HFF-Myc (cell line): ENCODE measurements around the gene CHST3.
"Not testable (repeated sequence)": the region's sequence is repeated elsewhere in the genome, so short reads cannot be mapped to it uniquely, and the experiment has no call there.

Experiments used
- DNase-seq: peaks from one replicate; pipeline ENCODE4 v3.0.0-alpha.2; 2011; ENCODE audit warnings: low read depth; ENCODE audit errors: extremely low read depth
- H3K4me3 ChIP-seq: replicated peaks from 2 replicates; pipeline ENCODE4 v1.5.1; 2011; ENCODE audit warnings: low read depth, mild to moderate bottlenecking, control low read depth, low read length
- TF ChIP-seq, protein P1 (sequence below): IDR thresholded peaks from 2 replicates; pipeline ENCODE4 v1.5.1; 2012; ENCODE audit warnings: mild to moderate bottlenecking, low read depth, low read length, control low read depth; ENCODE audit errors: missing control alignments

Gene CHST3, protein sequence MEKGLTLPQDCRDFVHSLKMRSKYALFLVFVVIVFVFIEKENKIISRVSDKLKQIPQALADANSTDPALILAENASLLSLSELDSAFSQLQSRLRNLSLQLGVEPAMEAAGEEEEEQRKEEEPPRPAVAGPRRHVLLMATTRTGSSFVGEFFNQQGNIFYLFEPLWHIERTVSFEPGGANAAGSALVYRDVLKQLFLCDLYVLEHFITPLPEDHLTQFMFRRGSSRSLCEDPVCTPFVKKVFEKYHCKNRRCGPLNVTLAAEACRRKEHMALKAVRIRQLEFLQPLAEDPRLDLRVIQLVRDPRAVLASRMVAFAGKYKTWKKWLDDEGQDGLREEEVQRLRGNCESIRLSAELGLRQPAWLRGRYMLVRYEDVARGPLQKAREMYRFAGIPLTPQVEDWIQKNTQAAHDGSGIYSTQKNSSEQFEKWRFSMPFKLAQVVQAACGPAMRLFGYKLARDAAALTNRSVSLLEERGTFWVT

DNA sequence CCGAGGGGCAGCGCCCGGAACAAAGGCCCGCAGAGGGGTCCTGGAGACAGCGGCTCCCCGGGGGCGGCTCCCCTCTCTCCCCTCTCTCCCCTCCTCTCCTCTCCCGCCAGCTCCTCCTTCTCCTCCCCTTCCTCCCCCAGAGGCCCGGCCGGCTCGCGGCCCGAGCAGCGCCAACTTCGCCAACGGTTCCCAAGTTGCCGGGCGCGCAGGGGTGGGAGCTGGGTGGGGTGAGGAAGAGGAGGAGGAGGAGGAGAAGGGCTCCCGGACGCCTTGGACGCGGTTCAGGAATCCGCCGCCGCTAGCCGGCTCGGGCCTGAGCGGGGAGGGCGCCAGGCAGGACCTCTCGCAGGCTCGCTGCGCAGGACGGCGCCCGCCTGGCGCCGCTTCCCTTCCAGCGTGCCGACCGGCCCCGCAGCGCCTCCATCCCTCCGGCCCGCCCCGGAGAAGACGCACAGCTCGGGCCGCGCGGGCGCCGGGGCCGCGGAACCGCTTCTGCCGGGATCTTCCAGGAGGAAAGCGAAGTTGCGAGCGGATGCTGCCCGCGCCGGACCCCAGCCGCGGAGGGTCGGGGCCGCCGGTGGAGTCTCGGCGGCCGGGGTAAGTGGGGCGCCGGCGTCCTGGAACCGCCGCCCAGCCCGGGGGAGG lies at the start of gene CHST3:
CHST3 (plus strand) TSS at position 298 of the 645 bp plus-strand sequence. CDS start 41,448 bp downstream, outside the sequence.
- TF ChIP-seq, protein P1, sequence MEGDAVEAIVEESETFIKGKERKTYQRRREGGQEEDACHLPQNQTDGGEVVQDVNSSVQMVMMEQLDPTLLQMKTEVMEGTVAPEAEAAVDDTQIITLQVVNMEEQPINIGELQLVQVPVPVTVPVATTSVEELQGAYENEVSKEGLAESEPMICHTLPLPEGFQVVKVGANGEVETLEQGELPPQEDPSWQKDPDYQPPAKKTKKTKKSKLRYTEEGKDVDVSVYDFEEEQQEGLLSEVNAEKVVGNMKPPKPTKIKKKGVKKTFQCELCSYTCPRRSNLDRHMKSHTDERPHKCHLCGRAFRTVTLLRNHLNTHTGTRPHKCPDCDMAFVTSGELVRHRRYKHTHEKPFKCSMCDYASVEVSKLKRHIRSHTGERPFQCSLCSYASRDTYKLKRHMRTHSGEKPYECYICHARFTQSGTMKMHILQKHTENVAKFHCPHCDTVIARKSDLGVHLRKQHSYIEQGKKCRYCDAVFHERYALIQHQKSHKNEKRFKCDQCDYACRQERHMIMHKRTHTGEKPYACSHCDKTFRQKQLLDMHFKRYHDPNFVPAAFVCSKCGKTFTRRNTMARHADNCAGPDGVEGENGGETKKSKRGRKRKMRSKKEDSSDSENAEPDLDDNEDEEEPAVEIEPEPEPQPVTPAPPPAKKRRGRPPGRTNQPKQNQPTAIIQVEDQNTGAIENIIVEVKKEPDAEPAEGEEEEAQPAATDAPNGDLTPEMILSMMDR, result no peak
- no peak for DNase-seq
- H3K4me3 ChIP-seq, result peak within 1 kb of the TSS; percentile 89

DNA sequence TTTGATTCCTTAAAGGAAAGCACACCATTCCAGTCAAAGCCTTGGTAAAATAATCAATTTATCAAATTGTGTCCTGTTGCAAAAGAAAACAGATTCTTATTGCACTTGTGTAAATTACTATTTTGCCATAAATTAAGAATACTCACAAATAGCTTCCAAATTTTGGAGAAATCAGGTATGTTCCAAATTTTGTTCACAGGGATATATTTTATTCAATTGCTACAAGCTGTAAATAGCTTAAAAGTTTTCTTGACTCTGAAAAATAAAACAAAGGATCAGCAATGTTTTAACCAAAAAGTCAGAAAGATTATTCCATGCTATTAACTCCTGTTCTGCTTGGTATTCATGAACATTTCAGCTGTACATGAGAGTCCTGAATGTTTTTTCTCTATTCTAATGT lies 47.4 kb upstream of the CHST3 start:
- TF ChIP-seq, protein P1, result no peak
- no peak overlapping the region for H3K4me3 ChIP-seq
- no peak for DNase-seq

DNA sequence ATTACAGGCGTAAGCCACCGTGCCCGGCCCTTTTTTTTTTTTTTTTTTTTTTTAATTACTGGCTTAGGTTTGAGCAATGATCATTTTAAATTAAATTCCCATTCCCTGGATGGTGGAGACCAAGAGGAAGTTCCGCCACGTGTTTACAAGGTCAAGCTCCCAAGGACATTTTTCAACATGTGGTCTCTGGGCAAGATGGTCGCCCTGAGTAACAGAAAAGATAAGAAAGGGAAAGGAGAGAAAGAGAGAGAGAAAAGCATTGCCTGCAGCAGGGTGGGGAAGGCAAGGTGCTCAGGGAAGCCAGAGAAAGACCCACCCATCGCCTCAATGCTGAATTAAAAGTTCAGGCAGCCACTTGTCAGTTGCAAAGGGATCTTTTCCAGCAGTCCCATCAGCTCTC lies 45.2 kb upstream of the CHST3 start:
- no peak for DNase-seq
- H3K4me3 ChIP-seq, result no peak overlapping the region
- TF ChIP-seq, protein P1, result no peak

DNA sequence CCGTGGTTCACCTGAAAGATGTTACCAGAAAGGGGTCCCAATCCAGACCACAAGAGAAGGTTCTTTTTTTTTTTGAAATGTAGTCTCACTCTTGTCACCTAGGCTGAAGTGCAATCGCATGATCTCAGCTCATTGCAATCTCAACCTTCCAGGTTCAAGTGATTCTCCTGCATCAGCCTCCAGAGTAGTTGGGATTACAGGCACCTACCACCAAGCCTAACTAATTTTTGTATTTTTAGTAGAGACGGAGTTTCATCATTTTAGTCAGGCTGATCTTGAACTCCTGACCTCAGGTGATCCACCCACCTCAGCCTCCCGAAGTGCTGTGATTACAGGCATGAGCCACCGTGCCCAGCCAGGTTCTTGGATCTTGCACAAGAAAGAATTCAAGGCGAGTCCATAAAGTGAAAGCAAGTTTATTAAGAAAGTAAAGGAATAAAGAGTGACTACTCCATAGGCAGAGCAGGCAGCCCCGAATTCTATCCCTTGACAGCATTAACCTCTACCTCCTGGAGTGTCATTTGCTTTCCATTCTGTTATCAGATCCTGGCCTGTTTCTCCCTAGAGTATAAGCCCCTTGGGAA lies 44.1 kb upstream of the CHST3 start:
- not testable (repeated sequence) for DNase-seq, H3K4me3 ChIP-seq

DNA sequence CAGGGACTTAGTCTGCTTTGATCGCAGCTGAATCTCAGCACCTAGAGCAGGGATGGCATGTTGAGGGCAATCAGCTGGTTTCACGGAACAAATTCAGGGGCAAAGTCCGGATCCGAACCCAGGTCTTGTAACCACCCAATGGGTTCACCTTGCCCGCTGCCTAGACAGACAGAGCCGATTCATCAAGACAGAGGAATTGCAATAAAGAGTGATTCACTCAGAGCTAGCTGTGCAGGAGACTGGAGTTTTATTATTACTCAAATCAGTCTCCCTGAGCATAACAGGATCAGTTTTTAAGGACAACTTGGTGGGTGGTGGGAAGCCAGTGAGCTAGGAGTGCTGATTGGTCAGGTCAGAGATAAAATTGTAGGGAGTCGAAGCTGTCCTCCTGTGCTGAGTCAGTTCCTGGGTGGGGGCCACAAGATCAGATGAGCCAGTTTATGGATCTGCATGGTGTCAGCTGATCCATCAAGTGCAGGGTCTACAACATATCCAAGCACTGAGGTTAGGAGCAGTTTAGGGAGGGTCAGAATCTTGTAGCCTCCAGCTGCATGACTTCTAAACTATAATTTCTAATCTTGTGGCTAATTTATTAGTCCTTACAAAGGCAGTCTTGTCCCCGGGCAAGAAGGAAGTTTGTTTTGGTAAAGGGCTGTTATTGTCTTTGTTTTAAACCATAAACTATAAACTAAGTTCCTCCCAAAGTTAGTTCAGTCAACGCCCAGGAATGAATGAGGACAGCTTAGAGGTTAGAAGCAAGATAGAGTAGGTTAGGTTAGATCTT lies 43.5 kb upstream of the CHST3 start:
- no peak for DNase-seq
- TF ChIP-seq, protein P1, result no peak
- no peak overlapping the region for H3K4me3 ChIP-seq

DNA sequence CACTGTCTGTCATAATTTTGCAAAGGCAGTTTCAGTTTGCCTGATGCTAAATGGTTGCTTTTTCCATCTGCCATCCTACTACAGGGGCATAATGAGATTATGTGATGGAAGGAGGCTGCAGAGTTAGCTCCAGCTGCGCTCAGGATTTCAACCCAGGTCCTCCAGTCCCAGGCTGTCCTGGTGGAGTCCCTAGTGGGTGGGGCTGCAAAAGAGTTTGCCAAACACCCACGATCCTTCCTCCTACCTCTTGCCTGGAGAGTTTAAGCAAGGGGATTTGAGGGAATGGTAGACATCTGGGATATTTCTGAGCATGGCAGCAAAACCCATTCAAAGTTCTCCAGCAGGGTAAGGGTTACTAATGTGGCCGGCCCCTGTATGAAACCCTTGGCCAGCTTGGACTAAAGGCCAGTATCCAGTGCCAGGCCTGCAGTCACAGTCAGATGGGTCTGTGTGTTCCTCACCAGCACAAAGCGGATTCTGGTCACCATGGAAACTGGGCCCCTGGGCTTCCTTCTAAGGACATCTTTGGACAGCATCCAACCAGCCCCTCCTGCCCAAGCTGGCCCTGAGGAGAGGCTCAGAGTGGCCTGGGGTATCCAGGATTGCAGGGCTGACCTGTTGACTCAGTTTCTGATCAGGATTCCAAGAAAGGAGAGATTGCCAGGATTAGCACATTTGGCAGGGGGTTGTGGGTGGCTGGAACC lies 42.7 kb upstream of the CHST3 start:
- TF ChIP-seq, protein P1, result no peak
- DNase-seq, result no peak
- H3K4me3 ChIP-seq, result no peak overlapping the region
